SU-DHL-6 (cell line): Measurements from ENCODE around the gene RPSA.
"Not testable (repeated sequence)": the region's sequence is repeated elsewhere in the genome, so short reads cannot be mapped to it uniquely, and the experiment has no call there.

Source experiments
- H2AFZ ChIP-seq: fragments of 200-600 bp; sonication (generic); 2 replicates; pipeline ENCODE4 v1.6.1; 2014; ENCODE audit warnings: low read depth, mild to moderate bottlenecking, moderate library complexity, mixed read lengths, antibody characterized with exemption, low read length; ENCODE audit not compliant: severe bottlenecking
- H3F3A ChIP-seq: fragments of 200-600 bp; shearing (Covaris generic); 2 replicates; pipeline ENCODE4 v1.6.0; 2016; ENCODE audit warnings: antibody characterized with exemption, mild to moderate bottlenecking; ENCODE audit not compliant: insufficient read depth
- H3K27ac ChIP-seq: fragments of 200-600 bp; sonication (generic); 2 replicates; pipeline ENCODE4 v1.5.1; 2016; ENCODE audit warnings: low read depth, mild to moderate bottlenecking, low read length, moderate library complexity, mixed read lengths
- H3K27me3 ChIP-seq: fragments of 200-600 bp; sonication (generic), shearing (Covaris generic); 2 replicates; pipeline ENCODE4 v1.6.0; 2014; ENCODE audit warnings: mild to moderate bottlenecking, low read length
- H3K36me3 ChIP-seq: fragments of 200-600 bp; sonication (generic); 2 replicates; pipeline ENCODE4 v1.6.1; 2014; ENCODE audit warnings: mild to moderate bottlenecking, low read length, mixed read lengths
- H3K4me2 ChIP-seq: fragments of 300-600, 200-600 bp; shearing (Covaris generic), sonication (generic); 2 replicates; pipeline ENCODE4 v1.6.0; 2014; ENCODE audit warnings: low read length, low read depth, mild to moderate bottlenecking; ENCODE audit not compliant: poor library complexity, severe bottlenecking
- H3K4me3 ChIP-seq: fragments of 200-600 bp; sonication (generic); 2 replicates; pipeline ENCODE4 v1.5.1; 2014; ENCODE audit warnings: antibody characterized with exemption, low read length, mild to moderate bottlenecking, mixed read lengths; ENCODE audit not compliant: insufficient read depth, poor library complexity, severe bottlenecking
- H3K79me2 ChIP-seq: fragments of 200-600 bp; sonication (generic); 2 replicates; pipeline ENCODE4 v1.6.1; 2014; ENCODE audit warnings: mild to moderate bottlenecking, low read length, moderate library complexity; ENCODE audit not compliant: insufficient read depth
- H3K9ac ChIP-seq: fragments of 200-600 bp; sonication (generic); 2 replicates; pipeline ENCODE4 v1.7.0; 2014; ENCODE audit warnings: mild to moderate bottlenecking, low read length
- H3K9me2 ChIP-seq: fragments of 200-600 bp; sonication (generic); replicated peaks from 2 replicates; pipeline ENCODE4 v1.6.1; 2014; ENCODE audit warnings: low read length; ENCODE audit not compliant: insufficient read depth
- H3K9me3 ChIP-seq: fragments of 200-600 bp; sonication (generic); 2 replicates; pipeline ENCODE4 v1.6.1; 2014; ENCODE audit warnings: low read length, mixed read lengths; ENCODE audit not compliant: insufficient read depth
- H4K20me1 ChIP-seq: fragments of 200-600 bp; sonication (generic); 2 replicates; pipeline ENCODE4 v1.6.1; 2014; ENCODE audit warnings: low read depth, mild to moderate bottlenecking, antibody characterized with exemption, low read length, moderate library complexity, mixed read lengths
- EZH2phosphoT487 ChIP-seq: fragments of 200-600 bp; sonication (generic), shearing (Covaris generic); conservative IDR thresholded peaks from 2 replicates; pipeline ENCODE4 v1.6.1; 2018; ENCODE audit warnings: mild to moderate bottlenecking, antibody characterized with exemption, low read length, moderate library complexity, mixed read lengths
- TF ChIP-seq, protein P1 (sequence below): fragments of 200-600 bp; sonication (generic); IDR thresholded peaks from one replicate; pipeline ENCODE4 v1.5.1; 2017; ENCODE audit warnings: antibody characterized with exemption, mild to moderate bottlenecking, low read length, moderate library complexity; ENCODE audit not compliant: insufficient read depth, poor library complexity, severe bottlenecking

RPSA gene

DNA sequence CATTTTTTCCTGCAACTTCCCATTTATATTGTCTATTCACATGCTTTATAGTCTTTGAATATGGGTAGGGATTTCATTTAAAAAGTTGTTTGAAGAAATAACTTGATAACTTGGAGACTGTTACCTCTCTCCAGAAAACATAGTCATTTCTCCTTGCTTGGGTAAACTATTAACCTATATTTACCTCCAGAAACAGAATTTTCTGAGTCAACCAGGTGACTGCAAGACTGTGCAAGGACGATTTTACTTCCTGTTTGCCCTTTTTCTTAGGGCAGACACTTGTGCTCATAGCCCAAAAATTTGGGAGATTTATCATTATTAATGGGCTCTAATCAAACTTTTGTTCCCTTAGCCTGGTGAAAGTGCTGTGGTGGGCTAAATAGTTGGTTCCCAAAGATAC, 46.6 kb downstream of the RPSA start:
- TF ChIP-seq EZH2phosphoT487 = no peak
- TF ChIP-seq, protein P1, sequence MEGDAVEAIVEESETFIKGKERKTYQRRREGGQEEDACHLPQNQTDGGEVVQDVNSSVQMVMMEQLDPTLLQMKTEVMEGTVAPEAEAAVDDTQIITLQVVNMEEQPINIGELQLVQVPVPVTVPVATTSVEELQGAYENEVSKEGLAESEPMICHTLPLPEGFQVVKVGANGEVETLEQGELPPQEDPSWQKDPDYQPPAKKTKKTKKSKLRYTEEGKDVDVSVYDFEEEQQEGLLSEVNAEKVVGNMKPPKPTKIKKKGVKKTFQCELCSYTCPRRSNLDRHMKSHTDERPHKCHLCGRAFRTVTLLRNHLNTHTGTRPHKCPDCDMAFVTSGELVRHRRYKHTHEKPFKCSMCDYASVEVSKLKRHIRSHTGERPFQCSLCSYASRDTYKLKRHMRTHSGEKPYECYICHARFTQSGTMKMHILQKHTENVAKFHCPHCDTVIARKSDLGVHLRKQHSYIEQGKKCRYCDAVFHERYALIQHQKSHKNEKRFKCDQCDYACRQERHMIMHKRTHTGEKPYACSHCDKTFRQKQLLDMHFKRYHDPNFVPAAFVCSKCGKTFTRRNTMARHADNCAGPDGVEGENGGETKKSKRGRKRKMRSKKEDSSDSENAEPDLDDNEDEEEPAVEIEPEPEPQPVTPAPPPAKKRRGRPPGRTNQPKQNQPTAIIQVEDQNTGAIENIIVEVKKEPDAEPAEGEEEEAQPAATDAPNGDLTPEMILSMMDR = no peak
- no peak overlapping the region for H3K4me2 ChIP-seq
- H3K27me3 ChIP-seq = no peaks in the 10 kb centered on the region; the same call in none of the 2 replicates
- H3K27ac ChIP-seq = no peak overlapping the region
- H4K20me1 ChIP-seq = no peaks in the 10 kb centered on the region
- no peak overlapping the region for H2AFZ ChIP-seq
- no peaks in the 10 kb centered on the region for H3K36me3 ChIP-seq
- no peak overlapping the region for H3K4me3 ChIP-seq
- H3K79me2 ChIP-seq = no peaks in the 10 kb centered on the region
- no peaks in the 10 kb centered on the region for H3K9me3 ChIP-seq
- no peak overlapping the region for H3K9ac ChIP-seq
- no peaks in the 10 kb centered on the region for H3K9me2 ChIP-seq
- H3F3A ChIP-seq = no peaks in the 10 kb centered on the region

DNA sequence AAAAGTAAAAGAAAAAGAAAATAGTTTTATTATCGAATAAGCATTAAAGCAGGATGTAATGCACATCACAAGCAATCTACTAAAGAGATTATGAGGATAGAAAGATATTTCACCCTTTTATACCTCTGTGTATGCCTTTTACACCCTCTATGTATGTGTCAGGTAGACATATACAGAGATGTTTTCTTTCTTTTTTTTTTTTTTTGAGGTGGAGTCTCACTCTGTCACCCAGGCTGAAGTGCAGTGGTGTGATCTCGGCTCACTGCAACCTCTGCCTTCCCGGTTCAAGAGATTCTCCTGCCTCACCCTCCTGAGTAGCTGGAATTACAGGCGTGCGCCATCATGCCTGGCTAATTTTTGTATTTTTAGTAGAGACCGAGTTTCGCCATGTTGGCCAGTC, 47.4 kb downstream of the RPSA start:
- not testable (repeated sequence) for H3K9ac ChIP-seq, H3K79me2 ChIP-seq, H3F3A ChIP-seq, H3K9me2 ChIP-seq, H3K9me3 ChIP-seq, H4K20me1 ChIP-seq, H3K27me3 ChIP-seq, H3K4me3 ChIP-seq, H3K36me3 ChIP-seq, H3K4me2 ChIP-seq, H2AFZ ChIP-seq, H3K27ac ChIP-seq

DNA sequence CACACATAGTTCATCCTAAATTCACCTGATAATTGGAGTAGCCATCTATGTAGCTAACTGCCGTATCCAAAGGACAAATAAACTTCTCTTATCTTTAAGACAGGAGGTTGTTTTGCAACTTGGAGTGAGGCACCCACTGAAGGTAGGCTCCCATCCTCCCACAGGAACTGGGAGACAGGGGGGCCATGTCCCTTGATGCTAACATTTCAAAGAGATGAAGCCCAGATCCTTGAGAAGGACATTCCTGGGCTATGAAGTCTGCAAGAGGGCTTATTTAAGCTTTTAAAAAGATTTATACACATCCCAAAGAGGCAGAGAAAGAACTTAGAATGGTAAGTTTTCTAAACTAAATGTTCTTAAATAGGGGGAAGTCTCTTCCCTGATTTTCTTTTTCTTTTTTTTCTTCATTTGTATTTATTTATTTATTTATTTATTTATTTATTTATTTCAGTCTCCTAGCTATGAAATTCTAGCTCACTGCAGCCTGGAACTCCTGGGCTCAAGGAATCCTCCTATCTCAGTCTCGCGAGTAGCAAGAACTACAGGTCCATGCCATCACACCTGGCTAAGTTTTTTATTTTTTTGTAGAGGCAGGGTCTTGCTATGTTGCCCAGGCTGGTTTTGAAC, 48.2 kb downstream of the RPSA start:
- no peaks in the 10 kb centered on the region for H3K79me2 ChIP-seq
- no peak overlapping the region for H3K4me2 ChIP-seq
- no peak overlapping the region for H3K9ac ChIP-seq
- H3K9me3 ChIP-seq = no peaks in the 10 kb centered on the region
- no peaks in the 10 kb centered on the region for H3F3A ChIP-seq
- no peaks in the 10 kb centered on the region for H4K20me1 ChIP-seq
- no peaks in the 10 kb centered on the region for H3K36me3 ChIP-seq
- H3K9me2 ChIP-seq = no peaks in the 10 kb centered on the region
- TF ChIP-seq, protein P1 = no peak
- TF ChIP-seq EZH2phosphoT487 = no peak
- no peaks in the 10 kb centered on the region; the same call in none of the 2 replicates for H3K27me3 ChIP-seq
- no peak overlapping the region for H3K4me3 ChIP-seq
- H2AFZ ChIP-seq = no peak overlapping the region
- no peak overlapping the region for H3K27ac ChIP-seq

DNA sequence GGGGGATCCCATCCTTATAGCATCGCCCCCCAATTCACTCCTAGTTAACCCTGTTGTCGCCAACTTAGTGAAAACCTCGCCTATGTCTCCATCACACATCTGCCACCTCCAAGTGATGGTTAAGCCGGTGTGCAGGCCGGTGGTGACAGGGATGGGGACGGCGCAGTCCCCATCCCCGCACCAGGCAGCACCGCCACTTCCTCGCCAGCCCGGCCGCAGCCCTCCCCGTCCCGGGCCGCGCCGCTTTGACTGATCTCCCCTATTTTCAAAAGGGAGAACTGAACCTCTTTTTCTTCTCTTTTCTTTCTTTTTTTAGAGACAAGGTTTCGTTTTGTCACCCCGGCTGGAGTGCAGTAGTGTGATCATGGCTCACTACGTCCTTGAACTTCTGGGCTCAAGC, 49.6 kb downstream of the RPSA start:
- Histone ChIP-seq H3K4me3 (no peak overlapping the region), H3K27ac (no peak overlapping the region), H3K27me3 (no peaks in the 10 kb centered on the region; the same call in none of the 2 replicates), H3K9me3 (no peaks in the 10 kb centered on the region), H3K9ac (no peak overlapping the region), H3K4me2 (no peak overlapping the region), H3K79me2 (no peaks in the 10 kb centered on the region), H2AFZ (no peak overlapping the region), H3K36me3 (no peaks in the 10 kb centered on the region), H3K9me2 (no peaks in the 10 kb centered on the region), H3F3A (no peaks in the 10 kb centered on the region), H4K20me1 (no peaks in the 10 kb centered on the region)
- no peak for TF ChIP-seq EZH2phosphoT487
- TF ChIP-seq, protein P1 = no peak
